WTC11 (cell line): ENCODE measurements around the gene SPRING1. TPM values are rescaled to one million over a fixed set of nuclear protein-coding genes. Genes with fewer than 3 reads are reported as not detected.

Source experiments
- ATAC-seq: fragments of 200-7000 bp; cut with Tn5 transposase; 2 replicates; pipeline ENCODE4 v1.10.0; 2021; ENCODE audit warnings: mild to moderate bottlenecking, moderate library complexity
- CTCF ChIA-PET: fragments of 300-600 bp; sonication (Branson Sonifier 250); formaldehyde crosslinking; loops from one replicate; lab custom pipeline; 2021; ENCODE audit warnings: antibody characterized with exemption; lab: Charles Lee
- POLR2A ChIA-PET: fragments of 350-600 bp; sonication (Branson Sonifier 250); formaldehyde crosslinking; loops from one replicate; lab custom pipeline; 2021; ENCODE audit warnings: antibody characterized with exemption; lab: Charles Lee
- DNase-seq: peaks from one replicate; pipeline ENCODE4 v3.0.0; 2021; ENCODE audit warnings: low spot score
- H3K27ac Mint-ChIP-seq: 2 replicates; pipeline ENCODE4 v1.8.0; 2021; ENCODE audit warnings: mixed read lengths
- H3K27me3 Mint-ChIP-seq: 2 replicates; pipeline ENCODE4 v1.8.0; 2021; ENCODE audit warnings: low read depth, mild to moderate bottlenecking, moderate library complexity, mixed read lengths
- H3K36me3 Mint-ChIP-seq: 2 replicates; pipeline ENCODE4 v1.8.0; 2021; ENCODE audit warnings: mixed read lengths
- H3K4me1 Mint-ChIP-seq: 2 replicates; pipeline ENCODE4 v1.8.0; 2022; ENCODE audit warnings: mixed read lengths
- H3K4me3 Mint-ChIP-seq: 2 replicates; pipeline ENCODE4 v1.8.0; 2021; ENCODE audit warnings: mild to moderate bottlenecking, moderate library complexity, mixed read lengths
- H3K9me3 Mint-ChIP-seq: 2 replicates; pipeline ENCODE4 v1.8.0; 2021; ENCODE audit warnings: mixed read lengths
- ARID4B ChIP-seq: sonication (generic); formaldehyde crosslinking; IDR thresholded peaks from 2 replicates; pipeline ENCODE4 v1.8.0; 2023; ENCODE audit warnings: missing genetic modification reagents, mild to moderate bottlenecking, borderline replicate concordance
- ATF2 ChIP-seq: sonication (generic); formaldehyde crosslinking; IDR thresholded peaks from 2 replicates; pipeline ENCODE4 v1.8.1; 2022; ENCODE audit warnings: low read depth, missing genetic modification reagents, borderline replicate concordance
- CREB1 ChIP-seq: sonication (generic); formaldehyde crosslinking; IDR thresholded peaks from 2 replicates; pipeline ENCODE4 v1.8.0; 2023; ENCODE audit warnings: mild to moderate bottlenecking, missing genetic modification reagents
- ELF4 ChIP-seq: sonication (generic); formaldehyde crosslinking; IDR thresholded peaks from 2 replicates; pipeline ENCODE4 v1.8.1; 2022; ENCODE audit warnings: low read depth, mild to moderate bottlenecking, moderate library complexity, missing genetic modification reagents
- EMX1 ChIP-seq: fragments of 250-450 bp; sonication (Bioruptor Pico); IDR thresholded peaks from 2 replicates; pipeline ENCODE4 v1.8.0; 2021; ENCODE audit warnings: mild to moderate bottlenecking
- FOXK1 ChIP-seq: sonication (generic); formaldehyde crosslinking; IDR thresholded peaks from 2 replicates; pipeline ENCODE4 v1.8.0; 2022; ENCODE audit warnings: mild to moderate bottlenecking, moderate library complexity, missing genetic modification reagents
- FOXP1 ChIP-seq: sonication (generic); formaldehyde crosslinking; IDR thresholded peaks from 2 replicates; pipeline ENCODE4 v1.8.0; 2022; ENCODE audit warnings: missing genetic modification reagents, mild to moderate bottlenecking, moderate library complexity, borderline replicate concordance
- GABPB1 ChIP-seq: sonication (generic); formaldehyde crosslinking; IDR thresholded peaks from 2 replicates; pipeline ENCODE4 v1.8.1; 2023; ENCODE audit warnings: mild to moderate bottlenecking, missing genetic modification reagents
- KAT7 ChIP-seq: sonication (generic); formaldehyde crosslinking; IDR thresholded peaks from 2 replicates; pipeline ENCODE4 v1.8.1; 2023; ENCODE audit warnings: missing genetic modification reagents, mild to moderate bottlenecking, borderline replicate concordance
- MXD4 ChIP-seq: fragments of 250-450 bp; sonication (Bioruptor Pico); IDR thresholded peaks from 2 replicates; pipeline ENCODE4 v1.8.0; 2021; ENCODE audit warnings: mild to moderate bottlenecking, moderate library complexity, borderline replicate concordance
- MYBL2 ChIP-seq: sonication (generic); formaldehyde crosslinking; IDR thresholded peaks from 2 replicates; pipeline ENCODE4 v1.8.1; 2023; ENCODE audit warnings: mild to moderate bottlenecking, moderate library complexity, missing genetic modification reagents
- NR1H2 ChIP-seq: sonication (generic); formaldehyde crosslinking; IDR thresholded peaks from 2 replicates; pipeline ENCODE4 v1.9.0; 2021; ENCODE audit warnings: mild to moderate bottlenecking, moderate library complexity, missing genetic modification reagents
- OVOL2 ChIP-seq: fragments of 250-450 bp; sonication (Bioruptor Pico); IDR thresholded peaks from 2 replicates; pipeline ENCODE4 v1.9.0; 2021; ENCODE audit warnings: mild to moderate bottlenecking, borderline replicate concordance
- PREB ChIP-seq: sonication (generic); formaldehyde crosslinking; IDR thresholded peaks from 2 replicates; pipeline ENCODE4 v1.8.1; 2022; ENCODE audit warnings: mild to moderate bottlenecking, missing genetic modification reagents, moderate library complexity, borderline replicate concordance
- RELA ChIP-seq: sonication (generic); formaldehyde crosslinking; IDR thresholded peaks from 2 replicates; pipeline ENCODE4 v1.8.1; 2022; ENCODE audit warnings: missing genetic modification reagents, mild to moderate bottlenecking, borderline replicate concordance
- TEAD1 ChIP-seq: sonication (generic); formaldehyde crosslinking; IDR thresholded peaks from 2 replicates; pipeline ENCODE4 v1.8.0; 2022; ENCODE audit warnings: mild to moderate bottlenecking, missing genetic modification reagents
- ZNF121 ChIP-seq: sonication (generic); formaldehyde crosslinking; IDR thresholded peaks from 2 replicates; pipeline ENCODE4 v1.8.0; 2023; ENCODE audit warnings: missing genetic modification reagents
- ZNF263 ChIP-seq: sonication (generic); formaldehyde crosslinking; IDR thresholded peaks from 2 replicates; pipeline ENCODE4 v1.8.1; 2022; ENCODE audit warnings: low read depth, mild to moderate bottlenecking, moderate library complexity, missing genetic modification reagents
- ZNF396 ChIP-seq: fragments of 250-450 bp; sonication (Bioruptor Pico); IDR thresholded peaks from 2 replicates; pipeline ENCODE4 v1.8.0; 2021; ENCODE audit warnings: mild to moderate bottlenecking, moderate library complexity, borderline replicate concordance
- ZNF425 ChIP-seq: fragments of 250-450 bp; sonication (Bioruptor Pico); conservative IDR thresholded peaks from 2 replicates; pipeline ENCODE4 v1.9.0; 2021; ENCODE audit warnings: mild to moderate bottlenecking
- ZNF532 ChIP-seq: fragments of 250-450 bp; sonication (Bioruptor Pico); IDR thresholded peaks from 2 replicates; pipeline ENCODE4 v1.9.0; 2021; ENCODE audit warnings: mild to moderate bottlenecking, borderline replicate concordance
- total RNA-seq: library from RNA; stranded (reverse); gene quantifications from 3 replicates; pipeline ENCODE4 v1.2.3, GENCODE V29; 2021

SPRING1 gene
- total RNA-seq, 1 experiment from 2014 or later: 46.1 TPM

- Mint-ChIP-seq H3K4me1 (no peaks in the 10 kb centered on the region), H3K27me3 (no peaks in the 10 kb centered on the region), H3K36me3 (peaks cover 26% of the 10 kb centered on the region), H3K4me3 (no peak overlapping the region), H3K9me3 (no peaks in the 10 kb centered on the region), H3K27ac (no peak overlapping the region)
- CTCF ChIA-PET: no interaction called here
- TF ChIP-seq MXD4 (CRISPR knock-in tag): no peak
- TF ChIP-seq CREB1 (CRISPR knock-in tag): no peak
- TF ChIP-seq ZNF263 (CRISPR knock-in tag): no peak
- TF ChIP-seq EMX1 (CRISPR knock-in tag): no peak
- no peak for TF ChIP-seq ZNF121
- no peak for TF ChIP-seq ARID4B (CRISPR knock-in tag)
- TF ChIP-seq ZNF532: no peak
- no peak for TF ChIP-seq RELA
- TF ChIP-seq KAT7 (CRISPR knock-in tag): no peak
- no peak for TF ChIP-seq OVOL2
- TF ChIP-seq MYBL2 (CRISPR knock-in tag): no peak
- no peak for TF ChIP-seq ELF4 (CRISPR knock-in tag)
- no peak for TF ChIP-seq PREB (CRISPR knock-in tag)
- TF ChIP-seq NR1H2 (CRISPR knock-in tag): no peak
- DNase-seq: no peak
- POLR2A ChIA-PET: no interaction called here
- ATAC-seq: no peak
Observed at GRCh38 chr12:116766746-116767145, 28.9 kb upstream of the SPRING1 start.

GRCh38 chr12:116766285-116766684 is 28.4 kb upstream of the SPRING1 start:
- no peak for ATAC-seq
- H3K4me3 Mint-ChIP-seq: no peak overlapping the region
- POLR2A ChIA-PET: no interaction called here

More at GRCh38 chr12:116766285-116766684, 28.4 kb upstream of the SPRING1 start:
- Mint-ChIP-seq H3K4me1 (no peaks in the 10 kb centered on the region), H3K9me3 (no peaks in the 10 kb centered on the region), H3K36me3 (peaks cover 23% of the 10 kb centered on the region), H3K27me3 (no peaks in the 10 kb centered on the region), H3K27ac (no peak overlapping the region)
- CTCF ChIA-PET: interaction anchor here (1.5 kb wide), 1 partner anchor 78 kb away, joined by 3 read pairs; no protein-coding TSS in a partner anchor
- no peak for TF ChIP-seq ZNF396 (CRISPR knock-in tag)
- TF ChIP-seq FOXK1 (CRISPR knock-in tag): no peak
- TF ChIP-seq ATF2 (CRISPR knock-in tag): no peak
- TF ChIP-seq FOXP1 (CRISPR knock-in tag): no peak
- no peak for TF ChIP-seq TEAD1
- TF ChIP-seq OVOL2: no peak
- no peak for TF ChIP-seq GABPB1 (CRISPR knock-in tag)
- TF ChIP-seq NR1H2 (CRISPR knock-in tag): no peak
- TF ChIP-seq RELA: no peak
- no peak for TF ChIP-seq ZNF425 (CRISPR knock-in tag)
- TF ChIP-seq ELF4 (CRISPR knock-in tag): no peak
- TF ChIP-seq, all 79 proteins: peak for 0
- no peak for DNase-seq
